GM12865 (cell line): ENCODE results near the gene PLD6.

Source experiments
- DNase-seq: peaks from one replicate; pipeline ENCODE4 v3.0.0; 2010; ENCODE audit warnings: low read depth
- H3K4me3 ChIP-seq: 2 replicates; pipeline ENCODE4 v1.5.1; 2011; ENCODE audit warnings: mild to moderate bottlenecking, low read depth, low read length, control low read depth
- TF ChIP-seq, protein P1 (sequence below): IDR thresholded peaks from 2 replicates; pipeline ENCODE4 v1.5.1; 2011; ENCODE audit warnings: low read length, control low read depth, low read depth, inconsistent platforms; ENCODE audit not compliant: insufficient read depth; ENCODE audit errors: missing control alignments

Gene PLD6

DNA sequence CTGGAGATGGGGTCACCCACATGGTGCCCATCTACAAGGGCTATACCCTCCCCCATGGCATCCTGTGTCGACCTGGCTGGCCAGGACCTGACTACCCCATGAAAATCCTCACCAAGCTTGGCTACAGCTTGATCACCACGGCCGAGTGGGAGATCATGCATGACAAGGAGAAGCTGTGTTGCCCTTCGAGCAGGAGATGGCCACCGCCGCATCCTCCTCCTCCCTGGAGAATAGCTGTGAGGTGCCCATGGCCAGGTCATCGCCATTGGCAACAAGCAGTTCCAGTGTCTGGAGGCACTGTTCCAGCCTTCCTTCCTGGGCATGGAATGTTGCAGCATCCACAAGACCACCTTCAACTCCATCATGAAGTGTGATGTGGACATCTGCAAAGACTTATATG, 36.1 kb upstream of the PLD6 start:
- TF ChIP-seq, protein P1, sequence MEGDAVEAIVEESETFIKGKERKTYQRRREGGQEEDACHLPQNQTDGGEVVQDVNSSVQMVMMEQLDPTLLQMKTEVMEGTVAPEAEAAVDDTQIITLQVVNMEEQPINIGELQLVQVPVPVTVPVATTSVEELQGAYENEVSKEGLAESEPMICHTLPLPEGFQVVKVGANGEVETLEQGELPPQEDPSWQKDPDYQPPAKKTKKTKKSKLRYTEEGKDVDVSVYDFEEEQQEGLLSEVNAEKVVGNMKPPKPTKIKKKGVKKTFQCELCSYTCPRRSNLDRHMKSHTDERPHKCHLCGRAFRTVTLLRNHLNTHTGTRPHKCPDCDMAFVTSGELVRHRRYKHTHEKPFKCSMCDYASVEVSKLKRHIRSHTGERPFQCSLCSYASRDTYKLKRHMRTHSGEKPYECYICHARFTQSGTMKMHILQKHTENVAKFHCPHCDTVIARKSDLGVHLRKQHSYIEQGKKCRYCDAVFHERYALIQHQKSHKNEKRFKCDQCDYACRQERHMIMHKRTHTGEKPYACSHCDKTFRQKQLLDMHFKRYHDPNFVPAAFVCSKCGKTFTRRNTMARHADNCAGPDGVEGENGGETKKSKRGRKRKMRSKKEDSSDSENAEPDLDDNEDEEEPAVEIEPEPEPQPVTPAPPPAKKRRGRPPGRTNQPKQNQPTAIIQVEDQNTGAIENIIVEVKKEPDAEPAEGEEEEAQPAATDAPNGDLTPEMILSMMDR: no peak
- no peak overlapping the region for H3K4me3 ChIP-seq
- no peak for DNase-seq

- TF ChIP-seq, protein P1: no peak
- H3K4me3 ChIP-seq: no peak overlapping the region
- no peak for DNase-seq
These were observed 35.5 kb upstream of the PLD6 start for GRCh38 chr17:17241656-17242055.

GRCh38 chr17:17239832-17240231, 33.7 kb upstream of the PLD6 start:
- TF ChIP-seq, protein P1: no peak
- DNase-seq: peak; percentile 15
- no peak overlapping the region for H3K4me3 ChIP-seq

- peak within 1 kb of the TSS; percentile 91 for H3K4me3 ChIP-seq
- peak; percentile 93 for DNase-seq
- TF ChIP-seq, protein P1: no peak
These were observed 31.1 kb upstream of the PLD6 start, which contains the start of gene FLCN for GRCh38 chr17:17237026-17237799. Gene FLCN (minus strand): TSS chr17:17237168. CDS start chr17:17228137, 9,031 bp downstream.

DNA sequence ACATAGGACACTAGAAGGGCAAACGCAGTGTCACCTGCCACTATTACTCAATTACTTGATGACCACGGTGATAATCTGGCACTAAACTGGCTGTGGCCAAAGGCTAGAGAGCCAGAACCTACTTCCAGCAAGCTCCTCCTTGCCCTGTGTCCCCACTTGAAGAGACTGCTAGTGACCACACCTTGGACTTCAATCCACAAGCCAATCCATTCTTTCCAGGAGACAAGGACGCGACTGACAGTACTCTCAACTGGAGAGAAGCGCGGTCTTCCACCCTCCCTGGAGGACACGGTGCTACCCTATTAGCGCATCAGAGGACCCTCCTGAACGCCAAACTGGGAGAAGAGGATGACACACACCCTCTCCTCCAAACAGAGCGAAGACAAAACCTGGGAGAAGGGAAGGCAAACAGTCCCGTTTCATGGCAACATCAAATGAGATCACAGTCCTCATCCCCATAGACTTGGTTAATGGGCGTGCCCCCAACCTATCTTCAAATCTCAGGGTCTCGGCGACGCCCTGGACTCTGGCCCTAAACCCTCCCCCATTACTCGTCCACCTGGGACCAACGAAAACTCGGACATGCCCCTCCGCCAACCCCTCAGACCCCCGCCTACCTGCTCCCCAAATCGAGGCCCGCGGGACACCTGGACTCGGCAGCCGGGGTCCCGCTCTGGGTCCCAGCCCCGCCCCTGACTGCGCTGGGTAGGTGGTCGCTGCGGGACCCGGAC, 30.3 kb upstream of the PLD6 start:
- H3K4me3 ChIP-seq: peak overlapping the region; percentile 91
- TF ChIP-seq, protein P1: no peak
- peak; percentile 13 for DNase-seq

DNA sequence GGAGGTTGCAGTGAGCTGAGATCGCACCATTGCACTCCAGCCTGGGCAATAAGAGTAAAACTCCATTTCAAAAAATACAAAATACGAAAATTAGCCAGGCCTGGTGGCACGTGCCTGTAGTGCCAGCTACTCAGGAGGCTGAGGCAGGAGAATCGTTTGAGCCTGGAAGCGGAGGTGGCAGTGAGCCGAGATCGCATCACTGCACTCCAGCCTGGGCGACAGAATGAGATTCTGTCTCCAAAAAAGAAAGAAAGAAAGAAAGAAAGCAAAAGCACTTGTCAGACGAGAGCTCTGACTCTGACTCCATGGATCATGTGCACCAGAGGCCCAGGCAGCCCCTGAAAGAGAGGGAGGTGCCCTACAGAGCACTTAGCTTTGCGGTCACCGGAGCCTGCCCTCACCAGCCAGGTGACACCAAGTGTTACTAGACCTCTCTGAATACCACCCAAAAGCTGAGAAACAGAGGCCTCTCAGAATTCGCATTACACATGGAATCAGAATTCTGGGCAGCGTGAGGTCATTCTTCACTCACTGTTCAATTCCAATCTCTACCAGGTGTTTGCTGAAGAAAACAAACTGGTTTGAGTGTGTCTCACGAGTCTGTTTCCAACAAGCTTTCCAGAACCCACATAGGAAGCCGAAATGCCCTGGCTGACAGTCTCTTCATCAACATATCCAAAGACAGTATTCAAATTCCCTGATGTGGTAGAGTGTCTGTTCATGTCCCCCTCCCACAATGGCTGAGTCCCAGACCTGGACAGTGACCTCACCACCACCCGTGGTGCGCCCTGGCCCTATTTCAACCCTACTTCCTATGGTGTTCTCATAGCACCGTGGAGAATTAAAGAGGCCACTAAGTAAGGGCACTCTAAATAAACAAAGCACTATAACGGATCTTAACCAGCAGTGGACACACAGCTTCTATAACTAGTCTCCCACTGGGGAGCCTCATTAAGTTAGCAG, 29.4 kb upstream of the PLD6 start:
- H3K4me3 ChIP-seq: peak overlapping the region; percentile 91
- DNase-seq: no peak
- TF ChIP-seq, protein P1: no peak
